Naive thymus-derived CD4-positive, alpha-beta T cell (primary cell): ENCODE measurements around the gene ZCWPW1. TPM values are rescaled to one million over a fixed set of nuclear protein-coding genes. Genes with fewer than 3 reads are reported as not detected.

ENCODE experiments used
- ATAC-seq: fragments of 150-1000 bp; cut with Tn5 transposase; 2 replicates; pipeline ENCODE4 v1.10.0; 2021; ENCODE audit warnings: mild to moderate bottlenecking, moderate library complexity
- CTCF ChIA-PET: fragments of 350-600 bp; sonication (Branson Sonifier 250); formaldehyde crosslinking; loops from one replicate; lab custom pipeline; 2021; ENCODE audit warnings: antibody characterized with exemption; lab: Charles Lee
- POLR2A ChIA-PET: fragments of 350-600 bp; sonication (Branson Sonifier 250); formaldehyde crosslinking; loops from one replicate; lab custom pipeline; 2021; ENCODE audit warnings: antibody characterized with exemption, inconsistent platforms; lab: Charles Lee
- DNase-seq, 9 donors: peaks; one replicate each; pipeline versions ENCODE4 v3.0.0 to v3.0.0-alpha.2; 2020 to 2022; ENCODE audit warnings: mixed read lengths in 1 of 9
- H3K27ac ChIP-seq: one replicate; pipeline ENCODE4 v1.7.0; 2013; ENCODE audit warnings: mild to moderate bottlenecking, low read depth, low read length, moderate library complexity
- H3K27me3 ChIP-seq, 2 donors: one replicate each; pipeline ENCODE4 v1.7.0; 2013; ENCODE audit warnings: low read length in 2 of 2, mild to moderate bottlenecking in 2 of 2, moderate library complexity in 2 of 2; ENCODE audit not compliant: control insufficient read depth in 2 of 2, insufficient read depth in 2 of 2
- H3K36me3 ChIP-seq, 3 experiments: 1 replicate in 2 of 3; 2 replicates in 1 of 3; pipeline ENCODE4 v1.7.0; 2013; ENCODE audit warnings: low read length in 3 of 3, mild to moderate bottlenecking in 3 of 3, moderate library complexity in 1 of 3; ENCODE audit not compliant: insufficient read depth in 3 of 3, control insufficient read depth in 2 of 3
- H3K4me1 ChIP-seq, 2 donors: one replicate each; pipeline ENCODE4 v1.7.0; 2013; ENCODE audit warnings: low read length in 2 of 2, mild to moderate bottlenecking in 2 of 2, moderate library complexity in 1 of 2; ENCODE audit not compliant: control insufficient read depth in 2 of 2, insufficient read depth in 2 of 2
- H3K4me3 ChIP-seq: 2 replicates; pipeline ENCODE4 v1.7.0; 2013; ENCODE audit warnings: mild to moderate bottlenecking, low read length
- H3K9me3 ChIP-seq, 3 experiments: 1 replicate in 2 of 3; 2 replicates in 1 of 3; pipeline ENCODE4 v1.7.0; 2013; ENCODE audit warnings: low read length in 3 of 3; ENCODE audit not compliant: control insufficient read depth in 2 of 3
- H3K27ac Mint-ChIP-seq, 9 donors: one replicate each; pipeline ENCODE4 v1.8.0; 2020 to 2022; ENCODE audit warnings: mixed read lengths in 9 of 9, mild to moderate bottlenecking in 8 of 9, moderate library complexity in 5 of 9, inconsistent platforms in 2 of 9
- H3K27me3 Mint-ChIP-seq, 5 donors: one replicate each; pipeline ENCODE4 v1.8.0; 2021 to 2022; ENCODE audit warnings: mixed read lengths in 5 of 5, mild to moderate bottlenecking in 1 of 5
- H3K36me3 Mint-ChIP-seq, 5 donors: one replicate each; pipeline ENCODE4 v1.8.0; 2020 to 2022; ENCODE audit warnings: mixed read lengths in 5 of 5, mild to moderate bottlenecking in 3 of 5, inconsistent platforms in 1 of 5
- H3K4me1 Mint-ChIP-seq, 7 donors: one replicate each; pipeline ENCODE4 v1.8.0; 2020 to 2022; ENCODE audit warnings: mixed read lengths in 7 of 7, mild to moderate bottlenecking in 3 of 7, inconsistent platforms in 1 of 7
- H3K4me3 Mint-ChIP-seq, 10 donors: one replicate each; pipeline ENCODE4 v1.8.0; 2020 to 2022; ENCODE audit warnings: mild to moderate bottlenecking in 10 of 10, mixed read lengths in 10 of 10, moderate library complexity in 6 of 10, inconsistent platforms in 2 of 10
- H3K9me3 Mint-ChIP-seq, 11 donors: one replicate each; pipeline ENCODE4 v1.8.0; 2020 to 2022; ENCODE audit warnings: mixed read lengths in 11 of 11, mild to moderate bottlenecking in 4 of 11, inconsistent platforms in 1 of 11, moderate library complexity in 1 of 11
- intact Hi-C, 2 donors: fragments of 100-400 bp; cut with micrococcal nuclease; formaldehyde crosslinking; loops; one replicate each; pipeline ENCODE4 v1.15.1; 2023
- polyA plus RNA-seq, 2 donors: library from polyadenylated mRNA; unstranded; fragments of 300-500 nt; fragmentation: Illumina TruSeq; gene quantifications; one replicate each; pipeline ENCODE4 v1.2.3, GENCODE V29; 2021
- total RNA-seq, 6 experiments: library from RNA in 5 of 6; stranded (reverse) in 5 of 6; gene quantifications; 1 replicate in 5 of 6; 2 replicates in 1 of 6; pipeline ENCODE4 v1.2.3 and lab custom pipeline; 2021 to 2026

ZCWPW1 gene
- total and polyA plus RNA-seq, 7 experiments from 2014 or later, result 4.1 to 18.6 (median 7.1) TPM

DNA sequence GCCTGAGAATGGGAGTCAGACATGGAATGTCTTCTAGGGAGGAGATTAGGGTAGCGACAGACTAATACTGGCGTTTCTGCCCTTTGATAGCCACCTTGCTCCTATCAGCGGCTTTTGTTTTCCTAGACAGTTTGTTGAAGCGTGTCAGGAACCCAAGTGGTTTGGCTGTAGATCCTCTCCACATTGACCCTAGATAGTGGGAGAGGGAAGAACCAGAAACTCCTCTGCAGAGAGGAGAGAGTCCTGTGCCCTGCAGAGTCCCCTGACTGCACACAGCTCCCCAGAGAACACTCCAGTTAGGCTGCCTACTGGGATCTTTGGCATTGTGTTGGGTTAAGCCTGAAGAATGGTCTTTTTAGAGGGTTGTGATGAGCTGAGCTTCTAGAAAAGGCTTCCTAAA, 3.5 kb upstream of the ZCWPW1 start:
- peaks cover 0 to 24% (median 0%) of the 10 kb centered on the region in 5 donors for H3K27me3 Mint-ChIP-seq
- peaks cover 0 to 36% (median 13%) of the 10 kb centered on the region in 5 donors for H3K36me3 Mint-ChIP-seq
- H3K4me1 Mint-ChIP-seq, result peaks cover 33 to 70% (median 57%) of the 10 kb centered on the region in 7 donors
- ATAC-seq, result no peak
- Histone ChIP-seq H3K4me1 (peaks cover 32 to 44% of the 10 kb centered on the region in 2 donors), H3K27ac (peak overlapping the region; percentile 46), H3K4me3 (no peak overlapping the region), H3K9me3 (no peaks in the 10 kb centered on the region), H3K27me3 (no peaks in the 10 kb centered on the region), H3K36me3 (peaks cover 0 to 43% (median 3%) of the 10 kb centered on the region in 3 experiments)
- intact Hi-C loops, result loop anchor here in 1 of 2 donors (10.0 kb wide), 1 partner anchor 893 kb away; the partner anchor contains the start of gene IFT22
- H3K9me3 Mint-ChIP-seq, result peaks cover 0 to 18% (median 0%) of the 10 kb centered on the region in 11 donors
- no peak for DNase-seq
- ChIA-PET CTCF (no interaction called here), POLR2A (interaction anchor here (0.7 to 1.7 kb wide), 3 partner anchors 24 to 184 kb away, joined by 3 read pairs; no protein-coding TSS in a partner anchor)
- H3K4me3 Mint-ChIP-seq, result peak overlapping the region; percentile 63 to 97 (median 86)
- H3K27ac Mint-ChIP-seq, result peak overlapping the region; percentile 84 to 100 (median 89)

DNA sequence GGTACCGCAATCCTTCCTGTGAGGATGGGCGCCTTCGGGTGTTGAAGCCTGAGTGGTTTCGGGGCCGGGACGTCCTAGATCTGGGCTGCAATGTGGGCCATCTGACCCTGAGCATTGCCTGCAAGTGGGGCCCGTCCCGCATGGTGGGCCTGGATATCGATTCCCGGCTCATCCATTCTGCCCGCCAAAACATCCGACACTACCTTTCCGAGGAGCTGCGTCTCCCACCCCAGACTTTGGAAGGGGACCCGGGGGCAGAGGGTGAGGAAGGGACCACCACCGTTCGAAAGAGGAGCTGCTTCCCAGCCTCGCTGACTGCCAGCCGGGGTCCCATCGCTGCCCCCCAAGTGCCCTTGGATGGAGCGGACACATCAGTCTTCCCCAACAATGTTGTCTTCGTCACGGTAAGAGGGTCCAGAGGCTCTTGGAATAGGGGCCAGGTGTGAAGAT, 2.8 kb upstream of the ZCWPW1 start:
- Mint-ChIP-seq H3K27ac (peak overlapping the region; percentile 68 to 100 (median 91)), H3K4me1 (peaks cover 33 to 67% (median 55%) of the 10 kb centered on the region in 7 donors), H3K27me3 (peaks cover 0 to 22% (median 0%) of the 10 kb centered on the region in 5 donors), H3K9me3 (peaks cover 0 to 18% (median 0%) of the 10 kb centered on the region in 11 donors), H3K36me3 (peaks cover 0 to 34% (median 13%) of the 10 kb centered on the region in 5 donors), H3K4me3 (peak overlapping the region; percentile 71 to 97 (median 86))
- Histone ChIP-seq H3K36me3 (peaks cover 0 to 43% (median 3%) of the 10 kb centered on the region in 3 experiments), H3K4me3 (no peak overlapping the region), H3K4me1 (peaks cover 32 to 44% of the 10 kb centered on the region in 2 donors), H3K27ac (peak overlapping the region; percentile 97), H3K9me3 (no peaks in the 10 kb centered on the region), H3K27me3 (no peaks in the 10 kb centered on the region)
- ChIA-PET POLR2A (interaction anchor here (1.7 to 4.1 kb wide), 2 partner anchors 14 to 152 kb away, joined by 3 to 34 read pairs; no protein-coding TSS in a partner anchor), CTCF (no interaction called here)
- DNase-seq (peak in 1 of 9 donors; percentile 22), ATAC-seq (no peak)
- intact Hi-C loops, result loop anchor here in 1 of 2 donors (10.0 kb wide), 1 partner anchor 893 kb away; the partner anchor contains the start of gene IFT22

DNA sequence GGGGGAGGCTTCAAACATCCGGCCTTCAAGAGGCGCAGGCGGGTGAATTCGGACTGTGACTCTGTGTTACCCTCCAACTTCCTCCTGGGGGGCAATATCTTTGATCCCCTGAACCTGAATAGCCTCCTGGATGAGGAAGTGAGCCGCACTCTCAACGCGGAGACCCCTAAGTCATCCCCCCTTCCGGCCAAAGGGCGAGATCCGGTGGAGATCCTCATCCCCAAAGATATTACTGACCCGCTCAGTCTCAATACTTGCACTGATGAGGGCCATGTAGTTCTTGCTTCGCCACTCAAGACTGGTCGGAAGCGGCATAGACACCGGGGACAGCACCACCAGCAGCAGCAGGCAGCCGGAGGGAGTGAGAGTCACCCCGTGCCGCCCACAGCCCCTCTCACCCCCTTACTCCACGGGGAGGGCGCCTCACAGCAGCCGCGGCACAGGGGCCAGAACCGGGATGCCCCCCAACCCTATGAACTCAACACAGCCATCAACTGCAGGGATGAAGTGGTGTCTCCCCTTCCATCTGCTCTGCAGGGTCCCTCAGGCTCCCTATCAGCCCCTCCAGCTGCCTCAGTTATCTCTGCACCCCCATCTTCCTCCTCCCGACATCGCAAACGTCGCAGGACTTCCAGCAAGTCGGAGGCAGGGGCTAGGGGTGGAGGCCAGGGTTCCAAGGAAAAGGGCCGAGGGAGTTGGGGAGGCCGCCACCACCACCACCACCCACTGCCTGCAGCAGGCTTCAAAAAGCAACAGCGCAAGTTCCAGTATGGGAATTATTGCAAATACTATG, 2.2 kb upstream of the ZCWPW1 start:
- no peak for ATAC-seq
- H3K4me1 ChIP-seq, result peaks cover 32 to 44% of the 10 kb centered on the region in 2 donors
- intact Hi-C loops, result loop anchor here in 1 of 2 donors (10.0 kb wide), 1 partner anchor 894 kb away; the partner anchor contains the start of gene IFT22

DNA sequence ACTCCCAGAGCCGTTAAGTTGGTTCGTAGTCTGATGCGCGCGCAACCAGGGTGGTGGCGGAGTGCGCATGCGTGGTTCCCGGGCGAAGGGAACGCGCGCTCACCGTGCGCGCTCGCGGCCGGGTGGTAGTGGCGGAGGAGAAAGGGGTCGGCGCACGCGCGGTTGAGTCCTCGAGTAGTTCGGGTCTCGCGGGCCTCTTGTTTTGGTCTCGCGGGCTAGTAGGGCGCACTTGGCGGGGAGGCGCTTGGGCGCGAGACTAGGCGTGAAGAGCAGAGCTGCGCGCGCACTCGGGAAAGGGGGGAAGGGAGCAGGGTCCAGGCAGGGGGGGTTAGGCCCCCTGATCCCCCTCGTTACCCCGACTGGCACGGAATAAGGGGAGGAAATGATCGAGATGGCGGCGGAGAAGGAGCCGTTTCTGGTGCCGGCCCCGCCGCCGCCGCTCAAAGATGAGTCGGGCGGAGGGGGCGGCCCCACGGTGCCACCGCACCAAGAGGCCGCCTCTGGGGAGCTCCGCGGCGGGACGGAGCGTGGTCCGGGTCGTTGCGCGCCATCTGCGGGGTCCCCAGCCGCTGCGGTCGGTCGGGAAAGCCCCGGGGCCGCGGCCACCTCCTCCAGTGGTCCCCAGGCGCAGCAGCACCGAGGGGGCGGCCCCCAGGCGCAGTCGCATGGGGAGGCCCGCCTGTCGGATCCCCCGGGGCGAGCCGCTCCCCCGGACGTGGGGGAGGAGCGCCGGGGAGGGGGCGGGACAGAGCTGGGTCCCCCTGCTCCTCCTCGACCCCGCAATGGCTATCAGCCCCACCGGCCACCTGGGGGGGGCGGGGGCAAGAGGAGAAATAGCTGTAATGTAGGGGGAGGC, 1.4 kb upstream of the ZCWPW1 start, which contains the start of gene MEPCE:
TSS of gene MEPCE (plus strand) at position 195 of the 856 bp plus-strand sequence. CDS start at position 383, 188 bp downstream.
- POLR2A ChIA-PET, result interaction anchor here (0.6 to 4.1 kb wide), 42 partner anchors 8 to 1021 kb away, joined by 3 to 58 read pairs (median 5); partner anchors contain the start of genes BUD31, CNPY4, COPS6 and FBXO24
- Mint-ChIP-seq H3K27ac (peak within 1 kb of the TSS; percentile 99 to 100 (median 100)), H3K9me3 (peaks cover 0 to 20% (median 0%) of the 10 kb centered on the region in 11 donors), H3K36me3 (peaks cover 0 to 25% (median 12%) of the 10 kb centered on the region in 5 donors), H3K27me3 (peaks cover 0 to 24% (median 0%) of the 10 kb centered on the region in 5 donors), H3K4me3 (peak within 1 kb of the TSS; percentile 93 to 100 (median 98)), H3K4me1 (peaks cover 28 to 64% (median 50%) of the 10 kb centered on the region in 7 donors)
- peak within 1 kb of the TSS; percentile 88 for H3K4me3 ChIP-seq
- H3K4me1 ChIP-seq, result peaks cover 26 to 37% of the 10 kb centered on the region in 2 donors
- ATAC-seq, result peak; percentile 55
- peaks cover 0 to 36% (median 3%) of the 10 kb centered on the region in 3 experiments for H3K36me3 ChIP-seq
- intact Hi-C loops, result loop anchor here (1.0 to 10.0 kb wide), 32 partner anchors 20 to 955 kb away; partner anchors contain the start of genes FBXO24 (in 2 of the 2), GPC2 (in 2 of the 2), LRCH4 (in 2 of the 2) and MOSPD3 (in 2 of the 2)
- DNase-seq, result peak; percentile 94 to 98 (median 97)
- no peaks in the 10 kb centered on the region for H3K27me3 ChIP-seq
- CTCF ChIA-PET, result interaction anchor here (1.0 kb wide), 1 partner anchor 22 kb away, joined by 3 read pairs; no protein-coding TSS in a partner anchor
- no peaks in the 10 kb centered on the region for H3K9me3 ChIP-seq
- H3K27ac ChIP-seq, result peak within 1 kb of the TSS; percentile 97

More for the DNA sequence above, 2.2 kb upstream of the ZCWPW1 start:
- peak overlapping the region; percentile 77 to 100 (median 91) for H3K27ac Mint-ChIP-seq
- Histone ChIP-seq H3K27me3 (no peaks in the 10 kb centered on the region), H3K9me3 (no peaks in the 10 kb centered on the region), H3K4me3 (peak overlapping the region; percentile 88), H3K36me3 (peaks cover 0 to 38% (median 3%) of the 10 kb centered on the region in 3 experiments), H3K27ac (peak overlapping the region; percentile 97)
- H3K4me3 Mint-ChIP-seq, result peak overlapping the region; percentile 81 to 97 (median 86)
- H3K36me3 Mint-ChIP-seq, result peaks cover 0 to 32% (median 13%) of the 10 kb centered on the region in 5 donors
- peak in 3 of 9 donors; percentile 25 to 41 (median 25) for DNase-seq
- peaks cover 0 to 20% (median 0%) of the 10 kb centered on the region in 11 donors for H3K9me3 Mint-ChIP-seq
- ChIA-PET CTCF (no interaction called here), POLR2A (interaction anchor here (0.6 to 4.1 kb wide), 20 partner anchors 7 to 743 kb away, joined by 3 to 58 read pairs (median 4); partner anchors contain the start of genes FBXO24, LRCH4, MCM7 and POP7)
- peaks cover 0 to 24% (median 0%) of the 10 kb centered on the region in 5 donors for H3K27me3 Mint-ChIP-seq
- peaks cover 33 to 69% (median 54%) of the 10 kb centered on the region in 7 donors for H3K4me1 Mint-ChIP-seq

DNA sequence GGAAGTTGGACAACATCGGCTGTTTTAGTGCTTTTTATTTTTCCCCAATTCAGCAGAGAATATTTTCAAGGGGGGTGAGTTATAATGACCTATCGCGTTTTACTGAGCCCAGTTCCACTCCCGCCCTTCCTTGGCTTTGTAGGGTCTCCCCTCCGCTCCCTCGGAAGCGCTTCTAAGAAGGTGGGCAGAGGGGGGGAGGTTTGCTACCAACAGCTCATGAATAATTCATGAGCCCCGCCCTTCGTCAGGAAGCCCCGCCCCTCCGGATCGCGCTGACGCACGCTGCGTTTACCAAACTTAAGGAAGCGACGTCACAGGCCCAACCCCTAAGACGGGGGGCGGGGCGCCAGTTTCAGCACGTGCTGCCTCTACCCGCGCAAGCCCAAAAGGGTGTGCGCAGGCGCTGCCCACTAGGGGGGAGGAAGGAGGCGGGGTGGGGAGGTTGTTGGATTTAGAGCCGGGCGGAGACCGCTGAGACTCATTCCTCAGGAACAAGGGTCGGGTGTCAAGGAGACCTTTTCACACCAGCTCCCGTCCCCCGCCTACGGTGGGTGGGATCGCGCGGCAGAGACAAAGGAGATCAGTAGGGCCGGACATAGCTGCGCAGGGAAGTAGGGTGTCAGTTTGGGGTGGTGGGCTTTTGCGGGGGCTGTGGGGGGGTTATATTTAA, 599 bp upstream of the ZCWPW1 start:
- Mint-ChIP-seq H3K27me3 (peaks cover 0 to 24% (median 0%) of the 10 kb centered on the region in 5 donors), H3K36me3 (peaks cover 0 to 18% (median 7%) of the 10 kb centered on the region in 5 donors), H3K27ac (peak overlapping the region; percentile 99 to 100 (median 100)), H3K4me3 (peak overlapping the region; percentile 93 to 100 (median 97)), H3K9me3 (peaks cover 0 to 18% (median 0%) of the 10 kb centered on the region in 11 donors), H3K4me1 (peaks cover 22 to 56% (median 42%) of the 10 kb centered on the region in 7 donors)
- peak; percentile 100 for DNase-seq
- H3K36me3 ChIP-seq, result peaks cover 0 to 30% (median 2%) of the 10 kb centered on the region in 3 experiments
- H3K9me3 ChIP-seq, result no peaks in the 10 kb centered on the region
- peaks cover 22 to 29% of the 10 kb centered on the region in 2 donors for H3K4me1 ChIP-seq
- CTCF ChIA-PET, result interaction anchor here (0.6 to 1.0 kb wide), 3 partner anchors 21 to 157 kb away, joined by 3 to 5 read pairs (median 3); partner anchors contain the start of genes FBXO24 and LRCH4
- peak overlapping the region; percentile 97 for H3K27ac ChIP-seq
- peak overlapping the region; percentile 88 for H3K4me3 ChIP-seq
- peak; percentile 76 for ATAC-seq
- intact Hi-C loops, result loop anchor here (1.0 to 10.0 kb wide), 41 partner anchors 7 to 954 kb away; partner anchors contain the start of genes AP4M1 (in 2 of the 2), CNPY4 (in 2 of the 2), FBXO24 (in 2 of the 2) and GPC2 (in 2 of the 2)
- H3K27me3 ChIP-seq, result no peaks in the 10 kb centered on the region
- POLR2A ChIA-PET, result interaction anchor here (0.6 to 4.1 kb wide), 46 partner anchors 8 to 1020 kb away, joined by 3 to 58 read pairs (median 6); partner anchors contain the start of genes AP4M1, ATP5MF, BUD31 and CNPY4
